Measurements from ENCODE around the gene TPBGL. TPM values are rescaled to one million over a fixed set of nuclear protein-coding genes. Genes with fewer than 3 reads are reported as not detected.
A peak's percentile ranks its signal among the peaks of the same experiment; 100 is the strongest.

Gene TPBGL
- total RNA-seq, 1 donor from 2014 or later, result not detected

GRCh38 chr11:75291741-75292140, 51.2 kb downstream of the TPBGL start:
- no peak for DNase-seq (ENCODE audit: low read depth in 2 of 2)

- DNase-seq (ENCODE audit: low read depth in 2 of 2), result peak; percentile 68 to 81
These were observed 52.4 kb downstream of the TPBGL start for GRCh38 chr11:75292943-75293342.

Other genes with a start within 250 kb of the TPBGL start
- gene OR2AT4, start 143.9 kb upstream of the TPBGL start, total RNA-seq, result not detected in 2 replicates
- 1.7 and 10.7 TPM in 2 replicates for gene SLCO2B1, start 89.7 kb upstream of the TPBGL start, total RNA-seq
- gene ARRB1, start 110.9 kb downstream of the TPBGL start, total RNA-seq, result 153 and 191 TPM in 2 replicates
- 2,222 and 2,243 TPM in 2 replicates for gene RPS3, start 158.7 kb downstream of the TPBGL start, total RNA-seq
- 1.6 and 1.7 TPM in 2 replicates for gene KLHL35, start 192.4 kb downstream of the TPBGL start, total RNA-seq

Data from lung microvascular endothelial cell (primary cell).